ENCODE data around the gene ALX4.

ALX4 gene

DNA sequence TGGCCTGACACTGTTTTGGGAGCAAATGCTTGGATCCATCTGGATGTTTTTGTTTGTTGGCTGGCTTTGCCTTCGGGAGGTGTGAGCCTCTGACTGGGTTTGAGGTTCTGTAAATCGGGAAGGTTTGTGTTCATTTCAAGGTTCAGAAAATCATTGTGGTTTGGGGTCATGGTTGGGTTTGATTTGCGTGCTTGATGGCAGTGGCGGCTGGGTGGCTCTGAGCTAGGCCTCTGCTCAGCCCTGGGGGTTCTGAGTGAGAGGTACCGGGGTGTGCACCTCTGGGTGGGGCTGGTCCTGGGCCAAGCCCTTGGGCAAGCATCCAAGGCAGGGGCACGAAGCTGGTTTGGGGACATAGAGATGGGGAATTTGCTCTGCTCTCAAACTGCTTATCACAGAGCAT is 37.0 kb upstream of the ALX4 start:
- no peaks in the 10 kb centered on the region for H3K4me1 ChIP-seq (ENCODE audit: control insufficient read depth, insufficient read depth, low read length)
- H3K9me3 ChIP-seq (ENCODE audit: control insufficient read depth, low read length) = no peaks in the 10 kb centered on the region
- H3K36me3 ChIP-seq (ENCODE audit: control insufficient read depth, insufficient read depth, low read length, severe bottlenecking) = no peaks in the 10 kb centered on the region
- no peak overlapping the region for H3K9ac ChIP-seq (ENCODE audit: low read length)
- H3K27me3 ChIP-seq (replicated peaks; ENCODE audit: control insufficient read depth, insufficient read depth, low read length) = peaks cover 82% of the 10 kb centered on the region
- DNase-seq (ENCODE audit: low read depth) = no peak
- no peak overlapping the region for H3K4me3 ChIP-seq (ENCODE audit: low read length)

DNA sequence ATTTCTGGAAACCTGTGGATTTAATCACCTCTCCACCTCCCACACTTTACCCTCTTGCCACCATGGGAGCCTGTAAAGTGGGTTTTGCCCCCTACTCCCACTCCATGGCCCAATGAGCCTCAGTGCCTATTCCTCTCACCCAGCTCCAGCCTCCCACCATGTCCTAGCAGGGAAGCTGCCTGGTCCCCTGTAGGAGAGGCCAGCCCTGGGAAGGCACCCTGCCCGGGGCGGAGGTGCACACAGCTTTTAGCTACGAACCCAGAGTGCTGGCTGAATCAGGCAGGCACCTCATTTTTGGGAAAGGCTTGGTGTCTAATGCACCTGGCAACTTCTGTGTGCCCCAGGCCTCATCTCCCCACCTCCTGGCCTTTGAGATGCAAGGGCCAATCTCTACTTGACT is 35.8 kb upstream of the ALX4 start:
- Histone ChIP-seq H3K36me3 (ENCODE audit: control insufficient read depth, insufficient read depth, low read length, severe bottlenecking) (no peaks in the 10 kb centered on the region), H3K4me3 (ENCODE audit: low read length) (no peak overlapping the region), H3K9ac (ENCODE audit: low read length) (no peak overlapping the region), H3K4me1 (ENCODE audit: control insufficient read depth, insufficient read depth, low read length) (no peaks in the 10 kb centered on the region), H3K9me3 (ENCODE audit: control insufficient read depth, low read length) (no peaks in the 10 kb centered on the region), H3K27me3 (replicated peaks; ENCODE audit: control insufficient read depth, insufficient read depth, low read length) (peaks cover 80% of the 10 kb centered on the region)
- DNase-seq (ENCODE audit: low read depth) = no peak

DNA sequence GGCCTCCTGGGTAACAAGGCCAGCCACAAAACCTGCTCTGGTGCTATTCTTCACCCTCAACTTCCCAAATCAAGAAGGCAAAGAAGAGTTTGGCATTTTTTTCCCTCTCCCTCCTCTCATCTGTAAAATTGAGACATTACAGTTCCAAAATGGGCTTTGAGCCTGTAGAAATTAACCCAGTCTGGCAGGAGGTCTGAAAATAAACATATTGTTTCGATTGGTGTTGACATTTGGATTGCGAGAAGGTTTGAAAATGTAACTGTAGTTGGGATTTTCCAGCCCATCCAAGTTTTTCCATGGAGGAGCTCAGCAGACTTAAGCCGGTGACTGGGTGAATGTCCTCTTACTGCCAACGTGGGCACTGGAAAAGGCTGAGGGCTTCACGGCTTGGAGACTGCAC is 35.0 kb upstream of the ALX4 start:
- Histone ChIP-seq H3K36me3 (ENCODE audit: control insufficient read depth, insufficient read depth, low read length, severe bottlenecking) (no peaks in the 10 kb centered on the region), H3K4me1 (ENCODE audit: control insufficient read depth, insufficient read depth, low read length) (no peaks in the 10 kb centered on the region), H3K4me3 (ENCODE audit: low read length) (no peak overlapping the region), H3K9ac (ENCODE audit: low read length) (no peak overlapping the region), H3K9me3 (ENCODE audit: control insufficient read depth, low read length) (no peaks in the 10 kb centered on the region), H3K27me3 (replicated peaks; ENCODE audit: control insufficient read depth, insufficient read depth, low read length) (peaks cover 74% of the 10 kb centered on the region)
- peak; percentile 11 for DNase-seq (ENCODE audit: low read depth)

DNA sequence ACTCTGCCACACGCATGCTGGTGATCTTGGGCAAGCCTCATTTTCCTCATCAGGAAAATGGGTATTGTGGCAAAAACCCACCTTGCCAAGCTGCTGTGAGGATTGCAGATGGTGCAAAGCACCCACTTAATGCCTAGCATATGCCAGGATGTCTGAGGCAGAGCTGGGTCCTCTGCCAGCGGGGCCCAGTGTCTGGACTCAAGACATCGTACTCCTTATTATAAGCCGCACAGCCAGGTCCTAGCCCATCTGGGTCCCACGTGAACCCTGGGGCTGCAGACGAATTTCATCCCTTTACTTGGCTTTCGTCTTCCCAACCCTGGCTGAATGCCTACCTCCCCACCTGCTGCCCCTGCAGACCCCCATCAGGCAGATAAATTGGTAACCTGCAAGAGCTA is 34.5 kb upstream of the ALX4 start:
- no peaks in the 10 kb centered on the region for H3K9me3 ChIP-seq (ENCODE audit: control insufficient read depth, low read length)
- peaks cover 74% of the 10 kb centered on the region for H3K27me3 ChIP-seq (replicated peaks; ENCODE audit: control insufficient read depth, insufficient read depth, low read length)
- DNase-seq (ENCODE audit: low read depth) = no peak
- no peaks in the 10 kb centered on the region for H3K36me3 ChIP-seq (ENCODE audit: control insufficient read depth, insufficient read depth, low read length, severe bottlenecking)
- H3K9ac ChIP-seq (ENCODE audit: low read length) = no peak overlapping the region
- no peak overlapping the region for H3K4me3 ChIP-seq (ENCODE audit: low read length)
- H3K4me1 ChIP-seq (ENCODE audit: control insufficient read depth, insufficient read depth, low read length) = no peaks in the 10 kb centered on the region

DNA sequence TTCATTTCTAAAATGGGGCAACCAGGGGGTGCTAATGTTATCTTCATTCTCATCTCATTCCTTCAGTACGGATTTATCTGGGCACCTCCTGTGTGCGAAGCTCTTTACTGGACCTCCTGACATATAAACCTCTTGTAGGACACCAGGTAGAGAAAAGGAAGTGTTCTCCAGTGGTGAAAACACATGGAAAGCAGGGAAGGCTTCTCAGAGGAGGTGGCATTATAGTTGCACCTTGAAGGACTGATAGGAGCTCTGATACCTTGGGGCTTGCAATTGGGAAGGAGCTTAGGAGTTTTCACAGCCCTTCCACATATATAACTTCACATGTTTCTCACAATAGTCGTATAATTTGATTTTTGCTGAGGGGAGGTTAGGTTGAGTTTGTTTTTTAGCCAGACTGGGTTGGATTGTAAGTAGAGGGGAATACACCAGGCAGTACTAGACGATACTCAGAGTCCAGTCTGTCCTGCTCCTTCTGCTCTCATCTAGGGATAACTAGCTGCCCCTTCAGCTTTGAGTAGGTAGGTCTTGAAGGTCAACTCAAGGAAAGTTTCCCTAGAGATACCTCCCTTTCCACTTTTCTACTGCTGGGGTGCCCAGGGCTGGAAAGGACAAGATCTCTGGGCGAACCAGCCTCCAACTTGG is 34.0 kb upstream of the ALX4 start:
- Histone ChIP-seq H3K4me3 (ENCODE audit: low read length) (no peak overlapping the region), H3K9ac (ENCODE audit: low read length) (no peak overlapping the region), H3K4me1 (ENCODE audit: control insufficient read depth, insufficient read depth, low read length) (no peaks in the 10 kb centered on the region), H3K9me3 (ENCODE audit: control insufficient read depth, low read length) (no peaks in the 10 kb centered on the region), H3K36me3 (ENCODE audit: control insufficient read depth, insufficient read depth, low read length, severe bottlenecking) (no peaks in the 10 kb centered on the region), H3K27me3 (replicated peaks; ENCODE audit: control insufficient read depth, insufficient read depth, low read length) (peaks cover 73% of the 10 kb centered on the region)
- DNase-seq (ENCODE audit: low read depth) = no peak

DNA sequence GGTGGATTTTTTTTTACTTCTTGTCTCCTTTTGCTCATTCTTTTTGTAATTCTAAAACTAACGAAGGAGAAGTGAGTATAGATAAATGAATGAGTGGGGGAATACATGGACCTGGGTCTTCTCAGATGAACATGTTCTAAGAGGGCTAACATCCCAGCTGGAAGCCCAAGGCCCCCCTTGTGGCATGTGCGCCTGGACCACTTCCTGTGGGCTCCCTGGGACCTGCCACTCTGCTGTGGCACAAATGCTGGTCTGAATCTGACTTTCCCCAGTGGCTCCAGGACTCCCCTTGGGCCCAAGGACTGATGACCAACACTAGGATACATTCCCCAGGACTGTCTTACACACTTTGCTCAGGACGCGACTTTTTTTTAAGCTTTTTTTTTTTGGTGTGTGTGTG is 32.7 kb upstream of the ALX4 start:
- no peak for DNase-seq (ENCODE audit: low read depth)
- H3K9ac ChIP-seq (ENCODE audit: low read length) = no peak overlapping the region
- H3K4me3 ChIP-seq (ENCODE audit: low read length) = no peak overlapping the region
- no peaks in the 10 kb centered on the region for H3K9me3 ChIP-seq (ENCODE audit: control insufficient read depth, low read length)
- H3K36me3 ChIP-seq (ENCODE audit: control insufficient read depth, insufficient read depth, low read length, severe bottlenecking) = no peaks in the 10 kb centered on the region
- peaks cover 74% of the 10 kb centered on the region for H3K27me3 ChIP-seq (replicated peaks; ENCODE audit: control insufficient read depth, insufficient read depth, low read length)
- no peaks in the 10 kb centered on the region for H3K4me1 ChIP-seq (ENCODE audit: control insufficient read depth, insufficient read depth, low read length)

DNA sequence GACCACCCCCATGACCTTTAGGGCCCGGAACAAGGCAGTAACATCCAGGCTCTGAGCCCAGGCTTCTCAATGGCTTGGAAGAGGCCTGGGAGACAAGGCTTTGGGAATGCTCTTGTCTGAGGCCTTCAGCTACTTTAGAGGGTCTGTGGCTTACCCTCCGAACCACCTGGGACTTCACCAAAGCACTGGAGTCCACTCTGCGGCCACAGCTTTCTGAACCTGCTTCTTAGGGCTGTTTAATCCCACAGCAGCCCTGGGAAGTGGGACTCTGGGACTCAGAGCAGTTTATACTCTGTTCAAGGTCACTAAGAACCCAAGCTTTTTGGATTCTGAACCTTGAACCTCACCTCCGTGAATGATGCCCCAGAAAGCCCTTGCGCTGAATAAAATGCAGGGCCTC is 30.7 kb upstream of the ALX4 start:
- no peak overlapping the region for H3K9ac ChIP-seq (ENCODE audit: low read length)
- DNase-seq (ENCODE audit: low read depth) = no peak
- peaks cover 74% of the 10 kb centered on the region for H3K27me3 ChIP-seq (replicated peaks; ENCODE audit: control insufficient read depth, insufficient read depth, low read length)
- no peak overlapping the region for H3K4me3 ChIP-seq (ENCODE audit: low read length)
- H3K4me1 ChIP-seq (ENCODE audit: control insufficient read depth, insufficient read depth, low read length) = no peaks in the 10 kb centered on the region
- no peaks in the 10 kb centered on the region for H3K36me3 ChIP-seq (ENCODE audit: control insufficient read depth, insufficient read depth, low read length, severe bottlenecking)
- H3K9me3 ChIP-seq (ENCODE audit: control insufficient read depth, low read length) = no peaks in the 10 kb centered on the region

DNA sequence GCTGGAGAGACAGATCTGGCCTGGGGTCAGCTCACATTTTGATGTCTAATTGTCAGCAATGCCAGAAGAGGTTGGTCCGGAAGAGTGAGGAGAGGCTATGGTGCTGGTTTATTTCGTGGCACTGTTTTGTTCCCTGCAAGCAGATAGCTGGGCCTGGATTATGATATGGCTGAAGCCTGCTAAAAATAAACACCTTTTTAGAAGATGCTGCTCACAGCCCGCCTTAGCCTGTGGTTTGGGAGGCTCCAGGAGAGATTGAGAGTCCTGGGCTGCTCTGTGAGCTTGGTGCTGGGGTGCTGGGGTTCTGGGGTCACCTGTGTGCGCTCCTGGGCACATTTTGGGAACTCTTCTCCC is 29.6 kb upstream of the ALX4 start:
- Histone ChIP-seq H3K36me3 (ENCODE audit: control insufficient read depth, insufficient read depth, low read length, severe bottlenecking) (no peaks in the 10 kb centered on the region), H3K4me1 (ENCODE audit: control insufficient read depth, insufficient read depth, low read length) (no peaks in the 10 kb centered on the region), H3K27me3 (replicated peaks; ENCODE audit: control insufficient read depth, insufficient read depth, low read length) (peaks cover 74% of the 10 kb centered on the region), H3K9me3 (ENCODE audit: control insufficient read depth, low read length) (no peaks in the 10 kb centered on the region), H3K9ac (ENCODE audit: low read length) (no peak overlapping the region), H3K4me3 (ENCODE audit: low read length) (no peak overlapping the region)
- DNase-seq (ENCODE audit: low read depth) = no peak

DNA sequence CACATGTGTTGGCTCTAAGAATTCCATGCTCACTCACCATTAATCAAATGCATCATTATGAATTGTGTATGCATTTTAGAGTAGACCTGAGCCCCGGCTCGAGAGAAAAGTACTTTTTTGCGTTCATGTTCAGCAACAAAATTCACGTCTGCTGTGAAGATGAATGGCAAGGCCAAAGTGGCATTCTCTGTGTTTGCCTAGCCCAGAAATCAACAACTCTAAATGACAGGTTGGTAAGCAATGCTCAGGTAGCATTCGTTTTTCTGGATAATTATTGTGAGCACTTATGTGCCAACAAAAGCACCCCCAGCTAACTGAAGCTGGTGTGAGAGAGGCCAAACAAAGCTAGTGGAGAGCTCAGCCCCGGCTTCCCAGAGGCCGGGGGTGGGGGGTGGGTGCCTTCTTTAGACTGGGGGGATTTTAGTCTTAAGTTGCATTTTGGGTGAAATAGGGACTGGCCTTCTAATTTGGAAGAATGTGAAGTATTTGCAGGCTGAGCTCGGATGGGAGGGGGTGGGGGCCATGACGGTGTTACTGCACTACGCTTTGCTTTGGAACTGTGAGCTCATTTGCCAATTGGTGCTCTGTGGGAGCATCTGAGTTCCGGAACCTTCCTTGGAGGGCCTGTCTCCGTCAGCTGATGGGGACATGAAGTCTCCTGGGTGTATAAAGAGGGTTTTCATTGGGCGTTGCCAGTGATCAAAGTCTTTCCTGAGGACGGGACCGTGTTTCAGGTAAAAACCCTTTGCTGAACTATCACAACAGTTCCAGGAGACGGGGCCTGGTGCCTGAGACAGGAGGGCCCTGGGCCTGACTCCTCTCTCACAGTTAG is 29.0 kb upstream of the ALX4 start:
- DNase-seq (ENCODE audit: low read depth) = no peak
- Histone ChIP-seq H3K9me3 (ENCODE audit: control insufficient read depth, low read length) (no peaks in the 10 kb centered on the region), H3K4me3 (ENCODE audit: low read length) (no peak overlapping the region), H3K27me3 (replicated peaks; ENCODE audit: control insufficient read depth, insufficient read depth, low read length) (peaks cover 69% of the 10 kb centered on the region), H3K9ac (ENCODE audit: low read length) (no peak overlapping the region), H3K4me1 (ENCODE audit: control insufficient read depth, insufficient read depth, low read length) (no peaks in the 10 kb centered on the region), H3K36me3 (ENCODE audit: control insufficient read depth, insufficient read depth, low read length, severe bottlenecking) (no peaks in the 10 kb centered on the region)

DNA sequence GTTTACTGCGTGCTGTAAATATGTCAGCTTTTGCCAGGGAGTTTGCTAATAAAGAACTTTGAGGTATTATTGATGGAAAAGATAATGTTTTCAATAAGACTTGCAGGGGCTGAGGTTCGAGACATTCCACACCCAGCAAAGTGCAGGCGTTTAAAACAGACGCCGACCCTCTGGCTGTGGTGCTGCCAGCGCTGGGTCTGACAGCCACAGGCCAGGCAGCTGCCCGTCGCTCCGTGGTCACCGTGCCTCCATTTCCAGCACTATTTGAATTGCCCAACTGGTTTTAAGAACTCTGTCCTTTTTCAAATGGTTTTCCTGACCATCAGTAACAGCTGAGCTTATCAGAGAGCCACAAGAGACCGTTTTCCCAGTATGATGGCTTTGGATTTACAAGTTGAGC is 28.1 kb upstream of the ALX4 start:
- Histone ChIP-seq H3K27me3 (replicated peaks; ENCODE audit: control insufficient read depth, insufficient read depth, low read length) (peaks cover 61% of the 10 kb centered on the region), H3K36me3 (ENCODE audit: control insufficient read depth, insufficient read depth, low read length, severe bottlenecking) (no peaks in the 10 kb centered on the region)
- no peak for DNase-seq (ENCODE audit: low read depth)

DNA sequence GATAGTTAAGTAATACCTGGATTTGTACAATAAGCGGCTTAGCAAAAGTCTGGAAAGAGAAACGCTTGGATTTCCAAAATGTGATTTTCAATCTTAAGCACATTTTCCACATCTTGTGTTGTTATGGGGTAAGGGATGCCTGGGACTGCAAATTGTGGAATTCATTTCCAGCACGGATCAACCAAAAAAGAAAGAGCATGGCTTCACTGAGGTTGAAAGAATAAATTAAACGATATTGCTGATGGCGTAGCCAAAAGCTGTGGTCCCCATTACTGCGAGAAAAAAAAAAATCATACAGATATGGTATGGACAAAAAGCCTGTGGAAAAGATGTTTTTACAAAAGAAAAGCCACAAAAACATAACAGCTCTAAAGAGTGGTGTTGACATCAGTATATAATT is 26.0 kb upstream of the ALX4 start:
- Histone ChIP-seq H3K4me3 (ENCODE audit: low read length) (no peak overlapping the region), H3K36me3 (ENCODE audit: control insufficient read depth, insufficient read depth, low read length, severe bottlenecking) (no peaks in the 10 kb centered on the region), H3K9me3 (ENCODE audit: control insufficient read depth, low read length) (no peaks in the 10 kb centered on the region), H3K4me1 (ENCODE audit: control insufficient read depth, insufficient read depth, low read length) (no peaks in the 10 kb centered on the region), H3K27me3 (replicated peaks; ENCODE audit: control insufficient read depth, insufficient read depth, low read length) (peaks cover 72% of the 10 kb centered on the region), H3K9ac (ENCODE audit: low read length) (no peak overlapping the region)
- no peak for DNase-seq (ENCODE audit: low read depth)

More for the DNA sequence above, 28.1 kb upstream of the ALX4 start:
- H3K4me1 ChIP-seq (ENCODE audit: control insufficient read depth, insufficient read depth, low read length) = no peaks in the 10 kb centered on the region
- H3K9ac ChIP-seq (ENCODE audit: low read length) = no peak overlapping the region
- H3K9me3 ChIP-seq (ENCODE audit: control insufficient read depth, low read length) = no peaks in the 10 kb centered on the region
- no peak overlapping the region for H3K4me3 ChIP-seq (ENCODE audit: low read length)
